Loucy (cell line): Measurements from ENCODE around the gene BASP1.

ENCODE experiments used
- CTCF ChIP-seq: fragments of 200-600 bp; sonication (generic); conservative IDR thresholded peaks from 2 replicates; pipeline ENCODE4 v1.5.1; 2014; ENCODE audit warnings: mild to moderate bottlenecking, antibody characterized with exemption, low read length
- EZH2phosphoT487 ChIP-seq: fragments of 200-600 bp; IDR thresholded peaks from 2 replicates; pipeline ENCODE4 v1.6.1; 2018; ENCODE audit warnings: antibody characterized with exemption, mild to moderate bottlenecking, moderate library complexity, borderline replicate concordance

GRCh38 chr5:17243287-17244063, 26.0 kb downstream of the BASP1 start:
- TF ChIP-seq CTCF (no peak), EZH2phosphoT487 (no peak)
